Peyer's patch (tissue), 4 donors: Measurements from ENCODE around the gene GTF2H1.
A peak's percentile ranks its signal among the peaks of the same experiment; 100 is the strongest.

Source experiments
- POLR2A ChIP-seq, 2 donors: fragments of 450-650 bp; IDR thresholded peaks; one replicate each; pipeline ENCODE4 v1.5.1; 2017; ENCODE audit warnings: antibody characterized with exemption in 2 of 2, mild to moderate bottlenecking in 2 of 2, moderate library complexity in 2 of 2
- TF ChIP-seq, protein P1 (sequence below), 6 experiments: fragments of 450-650 bp in 4 of 6; fragments of 200-600 bp in 2 of 6; sonication (generic) in 1 of 6; IDR thresholded peaks; one replicate each; pipeline ENCODE4 v1.5.1; 2017 to 2019; ENCODE audit warnings: antibody characterized with exemption in 6 of 6, mild to moderate bottlenecking in 3 of 6, moderate library complexity in 1 of 6

DNA sequence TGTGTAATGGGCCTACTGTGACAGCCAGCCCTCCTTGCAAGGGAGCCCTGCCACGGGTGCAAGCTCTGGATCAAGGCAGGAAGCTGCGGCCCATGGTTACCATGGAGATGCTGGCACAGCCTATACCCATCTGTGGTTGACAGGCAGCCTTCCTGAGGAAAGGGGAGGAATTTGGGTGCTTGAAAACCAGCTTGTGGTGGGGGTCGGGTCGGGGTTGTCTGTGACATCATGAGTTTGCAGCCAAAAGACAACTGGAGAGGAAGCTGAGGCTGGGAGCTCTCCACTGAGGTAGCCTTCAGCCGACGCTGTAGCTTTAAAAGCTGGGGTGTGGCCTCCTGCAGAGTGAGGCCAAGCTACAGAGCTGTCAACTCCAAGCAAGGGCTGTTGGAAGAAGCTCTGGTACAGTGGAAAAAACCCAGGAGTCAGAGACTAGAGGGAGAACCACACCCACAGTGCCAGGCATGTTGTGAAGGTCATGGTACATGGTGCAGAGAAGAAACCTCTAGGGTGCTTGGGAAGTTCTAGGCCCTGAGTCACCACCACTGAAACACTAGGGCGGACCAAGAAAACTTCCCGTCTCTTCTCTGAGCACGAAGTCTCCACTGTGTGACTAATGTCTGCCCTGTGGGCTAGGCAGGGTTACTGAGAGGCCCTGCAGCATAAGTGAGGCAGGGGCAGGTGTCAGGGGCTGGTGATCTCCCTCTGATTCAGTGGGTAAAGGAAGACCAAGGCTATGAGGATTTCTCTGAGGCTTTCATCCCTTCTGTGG, 61.2 kb downstream of the GTF2H1 start:
- TF ChIP-seq, protein P1, sequence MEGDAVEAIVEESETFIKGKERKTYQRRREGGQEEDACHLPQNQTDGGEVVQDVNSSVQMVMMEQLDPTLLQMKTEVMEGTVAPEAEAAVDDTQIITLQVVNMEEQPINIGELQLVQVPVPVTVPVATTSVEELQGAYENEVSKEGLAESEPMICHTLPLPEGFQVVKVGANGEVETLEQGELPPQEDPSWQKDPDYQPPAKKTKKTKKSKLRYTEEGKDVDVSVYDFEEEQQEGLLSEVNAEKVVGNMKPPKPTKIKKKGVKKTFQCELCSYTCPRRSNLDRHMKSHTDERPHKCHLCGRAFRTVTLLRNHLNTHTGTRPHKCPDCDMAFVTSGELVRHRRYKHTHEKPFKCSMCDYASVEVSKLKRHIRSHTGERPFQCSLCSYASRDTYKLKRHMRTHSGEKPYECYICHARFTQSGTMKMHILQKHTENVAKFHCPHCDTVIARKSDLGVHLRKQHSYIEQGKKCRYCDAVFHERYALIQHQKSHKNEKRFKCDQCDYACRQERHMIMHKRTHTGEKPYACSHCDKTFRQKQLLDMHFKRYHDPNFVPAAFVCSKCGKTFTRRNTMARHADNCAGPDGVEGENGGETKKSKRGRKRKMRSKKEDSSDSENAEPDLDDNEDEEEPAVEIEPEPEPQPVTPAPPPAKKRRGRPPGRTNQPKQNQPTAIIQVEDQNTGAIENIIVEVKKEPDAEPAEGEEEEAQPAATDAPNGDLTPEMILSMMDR (IDR thresholded peaks at IDR 0.05): peak in 1 of 6 experiments; percentile 1
- peak in 1 of 2 donors; percentile 4 for TF ChIP-seq POLR2A (IDR thresholded peaks at IDR 0.05)
